H9 (cell line): ENCODE results near the gene FASTKD2. TPM values are rescaled to one million over a fixed set of nuclear protein-coding genes. Genes with fewer than 3 reads are reported as not detected.

Experiments
- DNase-seq: peaks from one replicate; pipeline ENCODE4 v3.0.0-alpha.2; 2017
- H2AFZ ChIP-seq: one replicate; pipeline ENCODE4 v1.6.1; 2013; ENCODE audit warnings: mild to moderate bottlenecking, low read length, control low read depth, moderate library complexity
- H2AK5ac ChIP-seq: 2 replicates; pipeline ENCODE4 v1.6.1; 2013; ENCODE audit warnings: low read length, control low read depth, mixed read lengths; ENCODE audit not compliant: insufficient read length
- H2BK120ac ChIP-seq: one replicate; pipeline ENCODE4 v1.6.1; 2013; ENCODE audit warnings: low read depth, mild to moderate bottlenecking, low read length, control low read depth, inconsistent platforms; ENCODE audit not compliant: poor library complexity, severe bottlenecking
- H2BK12ac ChIP-seq: 2 replicates; pipeline ENCODE4 v1.6.1; 2013; ENCODE audit warnings: low read length, control low read depth, mixed read lengths, low read depth; ENCODE audit not compliant: insufficient read length
- H2BK15ac ChIP-seq: 2 replicates; pipeline ENCODE4 v1.6.1; 2013; ENCODE audit warnings: low read depth, low read length, control low read depth
- H2BK20ac ChIP-seq: one replicate; pipeline ENCODE4 v1.6.1; 2013; ENCODE audit warnings: low read depth, mild to moderate bottlenecking, low read length, control low read depth, inconsistent platforms; ENCODE audit not compliant: poor library complexity, severe bottlenecking
- H2BK5ac ChIP-seq: 2 replicates; pipeline ENCODE4 v1.6.1; 2013; ENCODE audit warnings: low read length, control low read depth, mixed read lengths; ENCODE audit not compliant: insufficient read length
- H3K14ac ChIP-seq: 2 replicates; pipeline ENCODE4 v1.6.1; 2013; ENCODE audit warnings: low read length, control low read depth; ENCODE audit not compliant: insufficient read depth
- H3K18ac ChIP-seq: 2 replicates; pipeline ENCODE4 v1.6.1; 2013; ENCODE audit warnings: low read depth, mild to moderate bottlenecking, mixed read lengths, low read length, control low read depth; ENCODE audit not compliant: insufficient read length
- H3K23ac ChIP-seq: 2 replicates; pipeline ENCODE4 v1.6.1; 2013; ENCODE audit warnings: low read length, control low read depth, mixed read lengths, low read depth; ENCODE audit not compliant: insufficient read length
- H3K23me2 ChIP-seq: 2 replicates; pipeline ENCODE4 v1.6.1; 2013; ENCODE audit warnings: low read depth, mild to moderate bottlenecking, mixed read lengths, low read length, control low read depth; ENCODE audit not compliant: insufficient read length, poor library complexity, severe bottlenecking
- H3K27ac ChIP-seq: 2 replicates; pipeline ENCODE4 v1.5.1; 2013; ENCODE audit warnings: low read length, control low read depth, mixed read lengths, low read depth; ENCODE audit not compliant: insufficient read length
- H3K27me3 ChIP-seq: 2 replicates; pipeline ENCODE4 v1.6.1; 2013; ENCODE audit warnings: low read length, control low read depth, inconsistent platforms; ENCODE audit not compliant: insufficient read depth
- H3K4ac ChIP-seq: 2 replicates; pipeline ENCODE4 v1.6.1; 2013; ENCODE audit warnings: low read depth, mild to moderate bottlenecking, control low read depth, inconsistent platforms, low read length, moderate library complexity
- H3K4me1 ChIP-seq: 2 replicates; pipeline ENCODE4 v1.6.1; 2013; ENCODE audit warnings: low read length, control low read depth, inconsistent platforms; ENCODE audit not compliant: insufficient read depth
- H3K4me2 ChIP-seq: 2 replicates; pipeline ENCODE4 v1.6.1; 2013; ENCODE audit warnings: low read length, control low read depth, mixed read lengths; ENCODE audit not compliant: insufficient read length, insufficient read depth
- H3K56ac ChIP-seq: 2 replicates; pipeline ENCODE4 v1.6.1; 2013; ENCODE audit warnings: low read depth, mild to moderate bottlenecking, mixed read lengths, low read length, control low read depth; ENCODE audit not compliant: insufficient read length
- H3K79me1 ChIP-seq: 2 replicates; pipeline ENCODE4 v1.6.1; 2013; ENCODE audit warnings: low read depth, mild to moderate bottlenecking, moderate library complexity, low read length, control low read depth, inconsistent platforms; ENCODE audit not compliant: insufficient read depth, poor library complexity, severe bottlenecking
- H3K79me2 ChIP-seq: 2 replicates; pipeline ENCODE4 v1.6.1; 2013; ENCODE audit warnings: low read length, control low read depth, inconsistent platforms; ENCODE audit not compliant: insufficient read depth
- H3K9ac ChIP-seq: 2 replicates; pipeline ENCODE4 v1.6.1; 2013; ENCODE audit warnings: low read length, control low read depth, mixed read lengths; ENCODE audit not compliant: insufficient read length; ENCODE audit errors: extremely low read depth
- H3K9me3 ChIP-seq: one replicate; pipeline ENCODE4 v1.6.1; 2013; ENCODE audit warnings: low read depth, low read length, inconsistent platforms; ENCODE audit not compliant: control insufficient read depth
- H3T11ph ChIP-seq: one replicate; pipeline ENCODE4 v1.6.1; 2013; ENCODE audit warnings: mild to moderate bottlenecking, low read length, control low read depth, inconsistent platforms
- H4K20me1 ChIP-seq: one replicate; pipeline ENCODE4 v1.6.1; 2013; ENCODE audit not compliant: control insufficient read depth, insufficient read length, insufficient read depth
- H4K5ac ChIP-seq: 2 replicates; pipeline ENCODE4 v1.6.1; 2013; ENCODE audit warnings: low read depth, mild to moderate bottlenecking, mixed read lengths, low read length, control low read depth; ENCODE audit not compliant: insufficient read length
- H4K8ac ChIP-seq: replicated peaks from 2 replicates; pipeline ENCODE4 v1.6.1; 2013; ENCODE audit warnings: low read length, control low read depth, mixed read lengths, low read depth; ENCODE audit not compliant: insufficient read length
- H4K91ac ChIP-seq: 2 replicates; pipeline ENCODE4 v1.6.1; 2013; ENCODE audit warnings: low read depth, mild to moderate bottlenecking, moderate library complexity, mixed read lengths, low read length, control low read depth; ENCODE audit not compliant: insufficient read length
- H3K27ac Mint-ChIP-seq, 3 experiments: 2 replicates in 2 of 3; 3 replicates in 1 of 3; pipeline ENCODE4 v1.8.0; 2020 to 2021; ENCODE audit warnings: mixed read lengths in 3 of 3, mild to moderate bottlenecking in 1 of 3, moderate library complexity in 1 of 3
- H3K27me3 Mint-ChIP-seq: 2 replicates; pipeline ENCODE4 v1.8.0; 2021; ENCODE audit warnings: low read depth, mild to moderate bottlenecking, moderate library complexity, mixed read lengths
- H3K36me3 Mint-ChIP-seq, 3 experiments: 2 replicates in 2 of 3; 3 replicates in 1 of 3; pipeline ENCODE4 v1.8.0; 2020 to 2021; ENCODE audit warnings: low read depth in 3 of 3, mixed read lengths in 3 of 3; ENCODE audit not compliant: insufficient read depth in 1 of 3
- H3K4me1 Mint-ChIP-seq, 2 experiments: 2 replicates each; pipeline ENCODE4 v1.8.0; 2020; ENCODE audit warnings: mixed read lengths in 2 of 2
- H3K4me3 Mint-ChIP-seq, 2 experiments: 2 replicates in 1 of 2; 3 replicates in 1 of 2; pipeline ENCODE4 v1.8.0; 2020 to 2021; ENCODE audit warnings: mild to moderate bottlenecking in 2 of 2, mixed read lengths in 2 of 2, moderate library complexity in 1 of 2
- H3K9me3 Mint-ChIP-seq, 2 experiments: 2 replicates in 1 of 2; 3 replicates in 1 of 2; pipeline ENCODE4 v1.8.0; 2020; ENCODE audit warnings: mild to moderate bottlenecking in 2 of 2, mixed read lengths in 2 of 2, moderate library complexity in 1 of 2
- WGBS: extraction: QIAGEN DNeasy Blood & Tissue Kit; methylation state at CpG from one replicate; pipeline ENCODE4 v1.1.7; 2013; ENCODE audit warnings: missing lambda C conversion rate, low lambda C conversion rate, mixed read lengths; ENCODE audit not compliant: insufficient read length; ENCODE audit errors: extremely low coverage; 5-methylcytosine and 5-hydroxymethylcytosine counted together
- total RNA-seq: library from RNA; stranded (reverse); gene quantifications from 2 replicates; pipeline ENCODE4 v1.2.1, GENCODE V29; 2021
- TF ChIP-seq, protein P1 (sequence below): fragments of 200-600 bp; sonication (generic); conservative IDR thresholded peaks from 3 replicates; pipeline ENCODE4 v1.8.0; 2021; ENCODE audit warnings: antibody characterized with exemption, mild to moderate bottlenecking

FASTKD2 gene
- total RNA-seq, 1 experiment from 2014 or later: 39.2 TPM

DNA sequence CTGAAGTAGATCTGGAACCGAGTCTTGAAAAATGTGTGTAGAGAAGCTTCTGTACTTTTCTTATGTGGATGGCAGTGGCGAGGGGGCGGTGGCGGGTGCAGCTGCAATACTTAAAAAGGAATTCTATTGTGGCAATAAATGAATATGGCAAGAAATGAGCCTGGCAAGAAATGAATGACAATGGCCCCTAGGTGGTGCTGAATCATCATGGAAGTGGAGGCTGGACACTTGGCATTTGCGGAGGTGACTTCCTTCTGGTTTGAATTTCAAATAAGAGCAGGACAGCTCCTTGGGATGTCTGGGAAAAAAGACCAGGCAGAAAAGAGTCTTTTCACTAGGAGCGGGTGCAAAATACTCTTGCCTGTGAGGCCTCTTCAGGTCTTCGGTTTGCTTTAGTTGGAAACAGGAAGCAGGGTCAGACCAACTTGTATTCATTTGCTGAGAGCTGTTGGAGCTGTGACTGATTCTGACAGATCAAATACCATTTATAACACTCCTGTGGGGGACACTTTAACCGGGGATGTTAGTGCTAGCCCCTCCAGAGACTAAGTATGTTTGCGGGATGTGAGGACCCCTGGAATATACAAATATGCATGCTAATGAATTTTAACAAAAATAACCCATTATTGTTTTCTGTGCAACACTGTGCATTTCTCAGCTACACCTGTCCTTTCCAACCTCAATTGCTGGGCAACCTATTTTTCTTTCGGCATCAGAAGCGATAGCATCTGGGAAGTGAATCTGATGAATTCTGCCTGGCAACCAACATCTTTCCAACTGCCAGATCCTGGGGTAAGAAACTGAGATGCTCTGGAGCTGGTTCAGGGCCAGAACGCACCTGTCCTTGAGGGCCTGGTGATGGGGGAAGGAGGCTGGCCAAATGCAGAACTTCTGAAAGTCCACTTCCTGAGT is 35.4 kb downstream of the FASTKD2 start:
- no peak overlapping the region for H4K91ac ChIP-seq
- no peak overlapping the region for H2AFZ ChIP-seq
- Mint-ChIP-seq H3K9me3 (no peaks in the 10 kb centered on the region), H3K4me3 (peak overlapping the region in 1 of 2 experiments; percentile 7; a peak in 1 of 5 replicates), H3K36me3 (peaks cover 0 to 4% (median 0%) of the 10 kb centered on the region in 3 experiments; a peak in 2 of 7 replicates), H3K27me3 (no peaks in the 10 kb centered on the region), H3K27ac (peak overlapping the region; percentile 56 to 79 (median 59); a peak in 4 of 7 replicates), H3K4me1 (peaks cover 37 to 58% of the 10 kb centered on the region in 2 experiments)
- TF ChIP-seq, protein P1, sequence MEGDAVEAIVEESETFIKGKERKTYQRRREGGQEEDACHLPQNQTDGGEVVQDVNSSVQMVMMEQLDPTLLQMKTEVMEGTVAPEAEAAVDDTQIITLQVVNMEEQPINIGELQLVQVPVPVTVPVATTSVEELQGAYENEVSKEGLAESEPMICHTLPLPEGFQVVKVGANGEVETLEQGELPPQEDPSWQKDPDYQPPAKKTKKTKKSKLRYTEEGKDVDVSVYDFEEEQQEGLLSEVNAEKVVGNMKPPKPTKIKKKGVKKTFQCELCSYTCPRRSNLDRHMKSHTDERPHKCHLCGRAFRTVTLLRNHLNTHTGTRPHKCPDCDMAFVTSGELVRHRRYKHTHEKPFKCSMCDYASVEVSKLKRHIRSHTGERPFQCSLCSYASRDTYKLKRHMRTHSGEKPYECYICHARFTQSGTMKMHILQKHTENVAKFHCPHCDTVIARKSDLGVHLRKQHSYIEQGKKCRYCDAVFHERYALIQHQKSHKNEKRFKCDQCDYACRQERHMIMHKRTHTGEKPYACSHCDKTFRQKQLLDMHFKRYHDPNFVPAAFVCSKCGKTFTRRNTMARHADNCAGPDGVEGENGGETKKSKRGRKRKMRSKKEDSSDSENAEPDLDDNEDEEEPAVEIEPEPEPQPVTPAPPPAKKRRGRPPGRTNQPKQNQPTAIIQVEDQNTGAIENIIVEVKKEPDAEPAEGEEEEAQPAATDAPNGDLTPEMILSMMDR: peak; percentile 76
- peak overlapping the region; percentile 8 for H3K4me2 ChIP-seq
- no peak overlapping the region for H3K23ac ChIP-seq
- H3K9me3 ChIP-seq: no peaks in the 10 kb centered on the region
- H4K8ac ChIP-seq: no peak overlapping the region
- DNase-seq: peak; percentile 72
- no peaks in the 10 kb centered on the region for H3K79me2 ChIP-seq
- no peak overlapping the region for H2BK15ac ChIP-seq
- no peak overlapping the region for H3K56ac ChIP-seq
- peaks cover 10% of the 10 kb centered on the region; the same call in 1 of the 2 replicates for H3K4me1 ChIP-seq
- no peak overlapping the region for H3K4ac ChIP-seq
- H3K18ac ChIP-seq: peak overlapping the region; percentile 44
- no CpG with 5 or more reads among the region's 12 CpGs for WGBS
- no peaks in the 10 kb centered on the region for H3K79me1 ChIP-seq
- no peaks in the 10 kb centered on the region for H3K27me3 ChIP-seq
- H3K9ac ChIP-seq: no peak overlapping the region
- no peak overlapping the region for H3T11ph ChIP-seq
- H3K14ac ChIP-seq: peak overlapping the region; percentile 54; the same call in 1 of the 2 replicates
- H2BK20ac ChIP-seq: no peak overlapping the region
- no peaks in the 10 kb centered on the region for H4K20me1 ChIP-seq
- no peak overlapping the region for H2BK120ac ChIP-seq
- H2BK12ac ChIP-seq: no peak overlapping the region
- no peak overlapping the region for H4K5ac ChIP-seq
- H3K23me2 ChIP-seq: no peaks in the 10 kb centered on the region
- H3K27ac ChIP-seq: peak overlapping the region; percentile 20
- no peak overlapping the region for H2BK5ac ChIP-seq
- H2AK5ac ChIP-seq: no peak overlapping the region
